Retinal pigment epithelial cell (primary cell): ENCODE results near the gene MYO1G.
"Not testable (repeated sequence)": the region's sequence is repeated elsewhere in the genome, so short reads cannot be mapped to it uniquely, and the experiment has no call there.

Experiments used
- DNase-seq: peaks from one replicate; pipeline ENCODE4 v3.0.0-alpha.2; 2010; ENCODE audit warnings: low read depth
- H3K4me3 ChIP-seq: 2 replicates; pipeline ENCODE4 v1.5.1; 2011; ENCODE audit warnings: mild to moderate bottlenecking, low read length, control low read depth, moderate library complexity
- CTCF ChIP-seq: conservative IDR thresholded peaks from 2 replicates; pipeline ENCODE4 v1.5.1; 2011; ENCODE audit warnings: low read depth, low read length, control low read depth, inconsistent platforms

Gene MYO1G

GRCh38 chr7:44943631-44944030 lies 35.2 kb downstream of the MYO1G start:
- no peak overlapping the region for H3K4me3 ChIP-seq
- no peak for DNase-seq
- TF ChIP-seq CTCF: no peak

DNA sequence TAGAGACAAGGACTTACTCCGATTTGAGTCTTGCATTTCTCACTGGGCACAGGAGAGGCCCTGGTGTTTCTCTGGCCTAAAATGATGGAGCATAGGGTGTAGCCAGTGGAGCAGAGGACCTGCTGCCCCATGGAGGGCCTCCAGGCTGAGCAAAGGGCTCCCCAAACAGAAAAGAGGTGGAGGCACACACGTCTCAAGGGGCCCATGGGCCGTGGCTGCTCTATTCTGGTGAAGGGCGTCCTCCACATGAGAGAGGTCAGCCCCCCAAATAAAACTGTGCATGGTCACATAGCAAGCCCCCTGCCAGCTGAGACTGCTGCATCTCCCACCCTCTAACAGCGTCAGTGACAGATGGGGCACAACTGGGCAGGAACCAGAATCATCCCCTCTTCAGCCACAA lies 41.4 kb downstream of the MYO1G start:
- no peak for DNase-seq
- TF ChIP-seq CTCF: no peak
- H3K4me3 ChIP-seq: no peak overlapping the region

DNA sequence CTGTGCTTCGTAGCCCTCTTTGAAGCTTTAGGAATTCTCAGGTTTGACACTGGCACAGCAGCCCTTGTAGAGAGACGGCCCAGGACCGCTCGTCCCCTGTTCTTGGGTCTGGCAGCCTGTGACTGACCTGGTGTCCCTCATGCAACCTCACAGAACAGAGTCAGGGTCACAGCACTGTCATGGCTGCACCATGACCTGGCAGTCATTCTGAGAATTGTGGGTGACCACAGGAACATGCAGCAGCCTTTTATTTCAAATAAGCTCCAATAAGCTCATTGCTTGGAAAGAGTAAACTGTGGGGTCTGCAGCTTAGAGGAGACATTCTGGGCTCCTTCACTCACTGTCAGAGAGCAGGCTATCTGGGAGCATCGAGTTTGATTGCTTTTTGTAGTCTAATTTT lies 42.5 kb downstream of the MYO1G start:
- H3K4me3 ChIP-seq: no peak overlapping the region
- no peak for TF ChIP-seq CTCF
- no peak for DNase-seq

DNA sequence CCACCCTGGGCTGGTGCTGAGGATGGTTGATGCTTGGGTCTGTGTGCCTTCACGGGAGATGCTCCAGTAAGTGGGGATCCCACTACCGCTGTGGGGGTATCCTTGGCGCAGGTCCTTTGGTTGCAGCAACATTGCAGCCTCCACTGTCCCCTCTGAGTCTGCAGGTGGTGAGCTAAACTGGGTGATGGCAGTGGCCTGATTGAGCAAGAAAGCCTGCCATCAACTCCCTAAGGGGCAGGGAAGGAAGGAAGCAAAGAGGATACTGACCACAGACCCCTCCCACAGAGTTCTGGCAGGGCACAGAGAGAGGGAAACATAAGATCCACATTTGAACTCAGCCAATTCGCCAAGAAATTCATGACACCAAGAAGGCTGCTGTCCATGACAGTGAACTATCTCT lies 43.2 kb downstream of the MYO1G start:
- DNase-seq: no peak
- no peak for TF ChIP-seq CTCF
- H3K4me3 ChIP-seq: no peak overlapping the region

- no peak overlapping the region for H3K4me3 ChIP-seq
- DNase-seq: no peak
- TF ChIP-seq CTCF: no peak
Measured at GRCh38 chr7:44935016-44935415, 43.8 kb downstream of the MYO1G start.

DNA sequence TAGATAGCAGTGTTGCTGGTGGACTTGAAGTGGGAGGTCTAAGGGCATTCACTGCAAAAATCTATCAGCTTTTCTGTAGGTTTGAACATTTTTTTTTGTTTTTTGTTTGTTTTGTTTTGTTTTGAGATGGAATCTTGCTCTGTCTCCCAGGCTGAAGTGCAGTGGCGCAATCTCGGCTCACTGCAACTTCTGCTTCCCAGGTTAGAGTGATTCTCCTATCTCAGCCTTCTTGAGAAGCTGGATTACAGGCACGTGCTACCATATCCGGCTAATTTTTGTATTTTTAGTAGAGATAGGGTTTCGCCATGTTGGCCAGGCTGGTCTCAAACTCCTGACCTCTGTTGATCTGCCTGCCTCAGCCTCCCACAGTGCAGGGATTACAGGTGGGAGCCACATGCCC lies 44.3 kb downstream of the MYO1G start:
- not testable (repeated sequence) for DNase-seq, H3K4me3 ChIP-seq

- no peak overlapping the region for H3K4me3 ChIP-seq
- TF ChIP-seq CTCF: no peak
- DNase-seq: no peak
Measured at GRCh38 chr7:44930921-44931320, 47.9 kb downstream of the MYO1G start.

GRCh38 chr7:44922351-44922694 lies 56.5 kb downstream of the MYO1G start:
- H3K4me3 ChIP-seq: no peak overlapping the region
- no peak for DNase-seq
- TF ChIP-seq CTCF: no peak
